ENCODE results near the gene DOCK11.

DOCK11 gene

GRCh38 chrX:118553042-118553710, 57.6 kb downstream of the DOCK11 start:
- no peak for TF ChIP-seq CTCF (IDR thresholded peaks at IDR 0.05; ENCODE audit: insufficient read depth, low read depth, low read length, missing control alignments)
- no peak for DNase-seq (ENCODE audit: low read depth)
- no peak overlapping the region for H3K4me3 ChIP-seq (ENCODE audit: low read length)

- no peak overlapping the region for H3K4me3 ChIP-seq (ENCODE audit: low read length)
- TF ChIP-seq CTCF (IDR thresholded peaks at IDR 0.05; ENCODE audit: insufficient read depth, low read depth, low read length, missing control alignments) = no peak
- peak; percentile 6 for DNase-seq (ENCODE audit: low read depth)
These were observed 58.9 kb downstream of the DOCK11 start for GRCh38 chrX:118554511-118554910.

- DNase-seq (ENCODE audit: low read depth) = no peak
- no peak overlapping the region for H3K4me3 ChIP-seq (ENCODE audit: low read length)
- no peak for TF ChIP-seq CTCF (IDR thresholded peaks at IDR 0.05; ENCODE audit: insufficient read depth, low read depth, low read length, missing control alignments)
These were observed 63.3 kb downstream of the DOCK11 start for GRCh38 chrX:118558926-118559325.

- no peak for TF ChIP-seq CTCF (IDR thresholded peaks at IDR 0.05; ENCODE audit: insufficient read depth, low read depth, low read length, missing control alignments)
- H3K4me3 ChIP-seq (ENCODE audit: low read length) = no peak overlapping the region
- no peak for DNase-seq (ENCODE audit: low read depth)
These were observed 64.9 kb downstream of the DOCK11 start for GRCh38 chrX:118560489-118560888.

GRCh38 chrX:118562582-118563164, 67.1 kb downstream of the DOCK11 start:
- no peak overlapping the region for H3K4me3 ChIP-seq (ENCODE audit: low read length)
- no peak for DNase-seq (ENCODE audit: low read depth)
- TF ChIP-seq CTCF (IDR thresholded peaks at IDR 0.05; ENCODE audit: insufficient read depth, low read depth, low read length, missing control alignments) = no peak

- no peak for TF ChIP-seq CTCF (IDR thresholded peaks at IDR 0.05; ENCODE audit: insufficient read depth, low read depth, low read length, missing control alignments)
- DNase-seq (ENCODE audit: low read depth) = no peak
- H3K4me3 ChIP-seq (ENCODE audit: low read length) = no peak overlapping the region
These were observed 68.9 kb downstream of the DOCK11 start for GRCh38 chrX:118564498-118564897.

- H3K4me3 ChIP-seq (ENCODE audit: low read length) = no peak overlapping the region
- no peak for DNase-seq (ENCODE audit: low read depth)
- TF ChIP-seq CTCF (IDR thresholded peaks at IDR 0.05; ENCODE audit: insufficient read depth, low read depth, low read length, missing control alignments) = no peak
These were observed 70.2 kb downstream of the DOCK11 start for GRCh38 chrX:118565853-118566252.
